CD4-positive, alpha-beta T cell treated with Interleukin-21 for 1 hour (primary cell): ENCODE measurements around the gene ARTN.

ENCODE experiments used
- DNase-seq: peaks from one replicate; pipeline ENCODE4 v3.0.0-alpha.2; 2020

The ARTN gene

DNA sequence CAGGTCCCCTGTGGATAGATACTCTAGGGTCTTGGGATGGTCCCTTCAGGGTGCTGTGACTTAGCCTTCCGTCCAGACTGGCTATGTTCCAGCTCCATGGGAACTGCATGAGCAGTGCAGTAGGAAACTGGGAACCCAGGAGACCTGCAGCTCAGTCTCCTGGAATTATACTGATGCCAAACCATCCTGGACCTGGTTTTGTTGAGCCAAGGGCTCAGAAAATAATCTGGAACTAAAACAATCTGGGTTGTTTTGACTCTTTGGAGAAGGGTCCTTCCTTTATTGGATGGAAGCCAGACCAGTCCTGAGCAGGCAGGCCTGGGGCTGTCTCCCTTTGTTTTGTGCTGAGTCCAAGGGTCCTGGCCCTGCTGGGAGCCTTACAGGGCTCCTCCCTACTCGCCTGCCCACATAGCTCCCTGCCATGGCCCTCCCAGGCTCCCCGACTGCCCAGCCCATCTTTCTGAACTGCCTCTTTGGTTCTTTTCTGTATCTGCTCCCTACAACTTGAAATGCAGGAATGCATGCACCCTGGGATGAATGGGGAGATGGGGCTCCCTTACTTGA is 14.4 kb downstream of the ARTN start:
- no peak for DNase-seq

GRCh38 chr1:43949678-43950077 is 16.1 kb downstream of the ARTN start:
- no peak for DNase-seq

DNA sequence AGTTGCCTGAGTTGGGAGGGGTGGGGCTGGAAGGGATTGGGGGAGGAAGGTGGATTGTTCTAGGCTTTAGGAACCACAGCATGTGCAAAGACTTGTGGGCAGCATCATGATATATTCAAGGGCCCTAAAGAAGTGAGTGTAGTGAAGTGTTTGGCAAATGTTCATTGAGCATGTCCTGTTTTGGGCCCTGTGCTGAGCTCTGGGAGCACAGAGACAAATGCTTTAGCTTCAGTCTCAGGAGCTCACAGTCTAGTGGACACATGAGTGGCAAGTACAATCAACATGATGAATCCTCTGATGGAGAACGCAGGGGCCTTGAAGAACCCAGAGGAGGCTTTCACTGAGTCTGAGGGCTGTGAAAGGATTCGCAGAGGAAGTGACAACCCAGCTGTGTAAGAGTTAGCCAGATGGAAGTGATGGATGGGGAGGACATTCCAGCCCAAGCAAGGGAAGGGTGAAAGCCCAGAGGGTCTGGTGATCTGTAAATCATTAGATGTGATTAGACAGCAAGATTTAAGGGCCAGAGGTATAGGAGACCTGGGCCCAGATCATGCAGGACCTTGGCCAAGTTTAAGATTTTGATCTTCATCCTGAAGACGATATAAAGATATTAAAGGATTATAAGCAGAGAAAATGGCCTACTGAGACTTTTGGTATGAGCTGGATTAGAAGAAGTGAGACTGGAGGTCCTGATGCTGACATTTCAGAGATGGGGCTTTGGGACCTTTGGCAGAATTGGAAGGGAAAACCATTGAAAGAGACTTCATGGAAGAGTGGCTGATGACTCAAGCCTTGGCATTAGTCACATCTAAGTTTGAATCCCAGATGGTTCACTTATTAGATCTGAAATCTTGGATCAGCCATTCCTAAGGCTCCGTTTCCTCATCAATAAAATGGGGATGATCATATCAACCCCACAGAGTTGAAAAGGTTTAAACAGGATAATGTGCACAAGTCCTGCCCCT is 17.7 kb downstream of the ARTN start:
- no peak for DNase-seq

DNA sequence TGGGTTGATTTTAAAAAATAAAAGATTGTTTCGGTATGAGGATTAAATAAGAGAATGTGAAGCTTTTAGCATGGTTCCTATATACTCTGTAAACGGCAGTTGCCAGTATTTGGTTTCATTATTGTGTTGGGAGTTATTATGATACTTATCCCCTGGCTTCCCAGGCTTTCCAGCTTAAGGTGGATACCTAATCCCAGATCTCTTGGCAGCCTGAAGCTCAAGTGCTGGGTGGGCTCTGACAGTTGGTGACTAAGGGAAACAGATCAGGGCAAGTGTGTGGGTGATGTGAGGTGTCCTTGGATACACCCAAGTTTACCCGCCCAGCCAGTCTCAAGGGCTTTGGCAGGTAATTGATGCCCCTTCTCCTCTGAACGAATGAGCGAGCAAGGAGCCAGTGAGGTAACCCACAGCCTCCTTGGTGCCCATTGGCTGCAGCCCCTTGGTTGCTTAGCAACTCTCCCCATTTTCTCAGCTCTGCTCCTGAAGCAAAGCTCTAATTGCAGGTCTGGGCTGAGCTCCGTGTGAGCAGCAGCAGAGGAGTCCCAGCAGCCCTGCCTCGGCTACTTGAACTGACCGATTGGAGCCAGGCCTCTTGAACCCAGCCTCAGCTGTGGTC is 19.2 kb downstream of the ARTN start:
- no peak for DNase-seq

DNA sequence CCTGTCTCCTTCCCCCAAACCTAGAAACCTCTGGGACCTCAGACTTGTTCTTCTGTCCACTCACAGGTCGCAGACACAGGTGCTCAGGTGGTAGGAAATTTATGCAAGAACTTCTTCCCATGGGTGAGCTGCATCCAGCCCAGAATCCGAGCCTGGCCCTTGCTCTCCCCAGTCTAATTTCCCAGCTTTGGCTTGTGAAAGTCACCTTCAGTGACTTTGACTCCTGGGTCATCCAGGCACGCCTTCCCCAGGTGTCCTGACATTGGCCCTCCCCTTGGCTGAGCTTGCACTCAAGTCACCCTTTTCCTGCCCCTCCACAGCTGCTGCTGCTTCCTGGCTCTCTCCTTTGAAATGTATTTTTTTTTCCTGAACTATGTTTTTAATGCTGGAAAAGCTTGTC is 19.8 kb downstream of the ARTN start:
- DNase-seq = no peak

DNA sequence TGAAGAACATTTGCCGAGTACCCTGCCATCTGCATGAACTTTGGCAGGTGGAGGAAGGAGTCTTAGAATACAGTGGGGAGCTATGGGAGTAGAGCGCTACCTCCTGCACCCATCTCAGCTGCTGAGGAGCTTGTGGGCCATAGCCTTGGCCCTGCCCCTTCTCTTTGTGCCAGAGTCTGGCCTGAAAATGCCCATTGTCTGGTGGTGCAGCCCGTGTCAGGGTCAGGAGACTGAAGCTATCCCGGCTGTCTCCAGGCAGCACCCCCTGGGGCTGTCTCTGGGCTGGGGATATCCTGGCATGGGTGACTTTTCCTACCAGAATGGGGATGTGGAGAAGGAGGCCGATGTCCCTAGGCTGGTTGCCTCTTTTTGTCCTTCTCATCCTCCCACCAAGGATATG is 20.4 kb downstream of the ARTN start:
- DNase-seq = no peak

- no peak for DNase-seq
These were observed 22.6 kb downstream of the ARTN start for GRCh38 chr1:43956234-43956633.

GRCh38 chr1:43957407-43958040 is 23.9 kb downstream of the ARTN start:
- DNase-seq = no peak

GRCh38 chr1:43958351-43959255 is 25.0 kb downstream of the ARTN start:
- DNase-seq = no peak

DNA sequence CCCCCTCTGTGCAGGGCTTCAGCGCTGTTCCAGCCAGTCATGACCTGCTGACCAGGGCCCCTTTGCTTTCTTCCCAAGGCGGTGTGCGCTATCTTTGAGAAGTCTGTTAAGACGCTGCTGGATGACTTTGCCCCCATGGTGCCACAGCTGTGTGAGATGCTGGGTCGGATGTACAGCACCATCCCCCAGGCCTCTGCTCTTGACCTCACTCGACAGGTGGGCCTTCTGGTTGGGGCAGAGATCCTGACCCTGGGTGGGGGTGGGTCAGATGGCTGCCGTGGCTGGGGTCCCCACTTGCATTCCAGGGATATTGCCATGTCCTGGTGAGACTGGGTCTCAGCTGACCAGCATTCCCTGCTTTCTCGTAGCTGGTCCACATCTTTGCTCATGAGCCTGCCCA is 27.2 kb downstream of the ARTN start:
- DNase-seq = no peak

DNA sequence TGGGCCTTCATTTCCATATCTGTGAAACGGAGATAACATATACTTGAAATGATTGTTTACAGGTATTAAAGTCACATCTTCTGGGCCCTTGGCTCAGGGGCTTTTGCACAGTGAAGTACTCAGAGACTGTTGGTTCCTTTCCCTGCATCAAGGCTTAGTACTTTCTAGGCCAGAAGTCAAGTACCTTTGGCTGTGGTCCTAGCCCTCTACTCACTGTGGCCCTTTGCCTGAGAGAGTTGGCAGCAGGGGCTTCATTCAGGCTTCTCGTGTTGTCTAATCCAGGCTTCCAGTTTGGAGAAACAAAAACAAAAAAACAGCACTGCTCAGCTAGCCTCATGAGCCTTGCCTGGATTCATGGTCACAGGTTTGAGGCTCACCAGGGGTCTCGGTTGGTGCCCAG is 28.1 kb downstream of the ARTN start:
- no peak for DNase-seq

GRCh38 chr1:43962324-43962723 is 28.7 kb downstream of the ARTN start:
- no peak for DNase-seq

GRCh38 chr1:43963006-43963405 is 29.4 kb downstream of the ARTN start:
- no peak for DNase-seq

DNA sequence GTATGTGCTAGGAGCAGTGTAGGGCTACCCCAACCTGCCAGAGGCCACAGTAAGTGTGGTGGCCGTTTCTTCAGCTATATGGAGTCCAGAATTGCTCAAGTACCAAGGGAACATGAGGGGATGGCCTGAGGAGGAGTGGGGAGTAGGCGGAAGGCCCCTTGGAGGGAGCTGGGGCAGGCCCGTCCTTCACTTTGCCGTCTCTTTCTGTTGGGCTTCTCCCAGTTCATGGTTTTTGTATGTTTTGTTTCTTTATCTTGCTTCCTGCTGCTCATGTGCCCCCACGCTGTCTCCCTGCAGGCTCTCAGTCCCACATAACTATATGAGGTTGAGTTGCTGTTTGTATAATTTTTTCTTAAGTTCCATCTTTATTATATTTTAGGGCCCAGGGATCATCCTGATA is 30.3 kb downstream of the ARTN start:
- DNase-seq = no peak

- no peak for DNase-seq
These were observed 31.7 kb downstream of the ARTN start for GRCh38 chr1:43965316-43965715.

GRCh38 chr1:43968348-43968948 is 34.8 kb downstream of the ARTN start:
- DNase-seq = no peak

DNA sequence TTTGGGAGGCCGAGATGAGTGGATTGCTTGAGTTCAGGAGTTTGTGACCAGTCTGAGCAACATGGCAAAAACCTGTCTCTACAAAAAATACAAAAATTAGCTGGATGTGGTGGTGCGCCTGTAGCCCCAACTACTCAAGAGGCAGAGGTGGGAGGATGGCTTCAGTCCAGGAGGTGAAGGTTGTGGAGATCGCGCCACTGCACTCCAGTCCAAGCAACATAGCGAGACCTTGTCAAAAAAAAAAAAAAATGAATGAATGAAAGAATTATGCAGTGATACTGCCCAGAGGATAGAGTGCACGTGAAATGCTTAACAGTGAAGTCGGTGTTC is 35.8 kb downstream of the ARTN start:
- no peak for DNase-seq

- DNase-seq = peak; percentile 96
These were observed 36.3 kb downstream of the ARTN start, which contains the start of gene DPH2 for GRCh38 chr1:43969746-43970466. Gene DPH2 (plus strand): TSS chr1:43970010. CDS start chr1:43970176, 166 bp downstream.

DNA sequence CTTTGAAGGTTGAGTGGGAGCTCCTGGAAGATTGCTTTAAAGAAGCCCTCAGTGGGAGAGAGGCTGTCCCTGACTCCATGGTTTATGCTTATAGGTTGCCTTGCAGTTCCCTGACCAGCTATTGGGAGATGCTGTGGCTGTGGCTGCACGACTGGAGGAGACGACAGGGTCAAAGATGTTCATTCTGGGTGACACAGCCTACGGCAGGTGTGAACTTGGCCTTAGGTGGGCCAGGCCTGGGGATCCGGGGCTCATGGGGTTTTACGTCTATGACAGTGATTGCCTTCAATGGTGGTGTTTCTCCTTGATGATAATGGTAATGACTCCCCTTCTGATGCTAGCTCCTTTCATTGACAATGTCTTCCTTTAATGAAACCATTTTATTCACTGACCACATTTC is 36.9 kb downstream of the ARTN start:
- no peak for DNase-seq

- no peak for DNase-seq
These were observed 37.3 kb downstream of the ARTN start for GRCh38 chr1:43970911-43971310.

DNA sequence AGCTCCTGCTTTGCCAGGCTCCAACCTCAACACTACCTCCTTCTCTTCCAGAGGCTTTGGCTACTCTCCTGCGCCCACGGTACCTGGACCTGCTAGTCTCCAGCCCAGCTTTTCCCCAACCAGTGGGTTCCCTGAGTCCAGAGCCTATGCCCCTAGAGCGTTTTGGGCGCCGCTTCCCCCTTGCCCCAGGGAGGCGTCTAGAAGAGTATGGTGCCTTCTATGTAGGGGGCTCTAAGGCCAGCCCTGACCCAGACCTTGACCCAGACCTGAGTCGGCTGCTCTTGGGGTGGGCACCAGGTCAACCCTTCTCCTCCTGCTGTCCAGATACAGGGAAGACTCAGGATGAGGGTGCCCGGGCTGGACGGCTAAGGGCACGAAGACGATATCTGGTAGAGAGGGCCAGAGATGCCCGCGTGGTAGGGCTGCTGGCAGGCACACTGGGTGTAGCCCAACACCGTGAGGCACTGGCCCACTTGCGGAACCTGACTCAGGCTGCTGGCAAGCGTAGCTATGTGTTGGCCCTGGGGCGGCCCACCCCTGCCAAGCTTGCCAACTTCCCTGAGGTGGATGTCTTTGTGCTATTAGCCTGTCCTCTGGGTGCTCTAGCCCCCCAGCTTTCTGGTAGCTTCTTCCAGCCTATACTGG is 37.9 kb downstream of the ARTN start:
- no peak for DNase-seq
